Muscle of arm (tissue), 12 donors: ENCODE data around the gene SORBS1. TPM values are rescaled to one million over a fixed set of nuclear protein-coding genes. Genes with fewer than 3 reads are reported as not detected.

Experiments used
- DNase-seq: peaks from one replicate; pipeline ENCODE4 v3.0.0-alpha.2; 2013
- polyA plus RNA-seq, 12 donors: library from polyadenylated mRNA; unstranded; fragments of 120-200 nt; gene quantifications; one replicate each; pipeline ENCODE4 v1.2.1, GENCODE V29; 2013; ENCODE audit not compliant: insufficient read length in 12 of 12

SORBS1 gene
- polyA plus RNA-seq, 12 donors = 47.7 to 149 (median 78.2) TPM; not detected in 1

DNA sequence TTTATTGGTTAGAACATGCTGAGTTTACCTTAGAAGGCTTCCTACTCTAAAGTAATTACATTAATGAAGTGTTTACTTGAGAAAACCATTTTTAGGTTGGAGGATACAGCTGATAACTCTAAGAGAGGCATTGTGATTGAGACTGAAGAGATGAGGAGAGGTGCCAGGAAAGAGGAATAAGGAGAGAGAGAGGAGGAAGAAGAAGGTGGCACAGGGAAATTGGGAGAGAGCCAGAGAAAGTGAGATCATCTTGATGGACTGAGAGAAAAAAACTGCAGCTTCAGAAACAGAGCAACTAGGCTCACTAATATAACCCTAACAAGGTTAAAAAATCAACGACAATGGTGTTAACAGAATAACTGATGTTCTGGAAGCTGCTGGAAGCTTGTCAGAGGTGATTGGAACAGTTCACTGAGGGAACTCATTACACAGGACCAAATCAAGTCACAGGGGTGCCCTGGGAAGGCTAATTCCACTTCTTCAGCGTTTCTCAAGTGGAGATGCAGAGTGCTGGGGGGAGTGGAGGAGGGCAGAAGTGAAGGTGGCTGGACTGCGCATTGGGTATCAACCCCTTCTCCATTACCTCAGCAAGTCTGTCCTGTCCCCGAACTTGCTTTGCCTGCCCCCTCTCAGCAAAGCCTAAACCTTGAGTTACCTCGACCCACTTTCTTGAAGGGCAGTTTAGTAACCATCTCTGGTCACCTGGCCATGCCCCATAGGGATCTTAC, 6.9 kb upstream of the SORBS1 start:
- no peak for DNase-seq

GRCh38 chr10:95566136-95566535, 5.0 kb upstream of the SORBS1 start:
- no peak for DNase-seq

DNA sequence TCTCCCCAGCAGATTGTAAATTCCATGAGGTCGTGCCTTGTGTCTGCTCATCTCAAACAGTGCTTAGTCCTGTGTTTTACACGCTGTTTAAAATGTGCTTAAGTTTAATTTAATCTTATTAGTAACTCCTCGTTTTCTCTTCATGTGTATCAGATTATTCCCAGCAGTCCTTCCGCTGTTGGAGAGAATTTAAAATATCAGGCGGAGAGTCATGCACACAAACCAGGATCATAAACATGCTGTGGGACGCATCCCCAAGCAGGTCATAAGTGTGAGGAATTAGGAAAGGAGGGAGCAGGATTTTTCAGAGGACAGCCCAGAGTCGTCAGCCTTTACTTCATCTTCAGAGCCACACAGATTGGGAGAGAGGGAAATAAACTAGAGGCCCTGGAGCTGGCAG, 4.2 kb upstream of the SORBS1 start:
- DNase-seq = no peak

DNA sequence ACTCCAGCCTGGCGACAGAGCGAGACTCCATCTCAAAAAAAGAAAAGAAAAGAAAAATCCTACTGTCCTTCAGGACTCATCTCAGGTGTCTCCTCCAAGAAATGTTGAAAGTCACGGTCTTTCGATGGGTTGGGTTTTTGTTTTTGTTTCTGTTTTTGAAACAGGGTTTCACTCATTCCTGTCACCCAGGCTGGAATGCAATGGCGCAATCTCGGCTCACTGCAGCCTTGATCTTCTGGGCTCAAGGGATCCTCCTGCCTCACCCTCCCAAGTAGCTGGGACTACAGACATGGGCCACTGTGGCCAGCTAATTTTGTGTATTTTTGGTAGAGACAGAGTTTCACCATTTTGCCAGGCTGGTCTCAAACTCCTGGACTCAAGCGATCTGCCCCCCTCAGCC, 3.1 kb upstream of the SORBS1 start:
- DNase-seq = no peak

- DNase-seq = no peak
Observed at GRCh38 chr10:95562341-95562965, 1.3 kb upstream of the SORBS1 start.

DNA sequence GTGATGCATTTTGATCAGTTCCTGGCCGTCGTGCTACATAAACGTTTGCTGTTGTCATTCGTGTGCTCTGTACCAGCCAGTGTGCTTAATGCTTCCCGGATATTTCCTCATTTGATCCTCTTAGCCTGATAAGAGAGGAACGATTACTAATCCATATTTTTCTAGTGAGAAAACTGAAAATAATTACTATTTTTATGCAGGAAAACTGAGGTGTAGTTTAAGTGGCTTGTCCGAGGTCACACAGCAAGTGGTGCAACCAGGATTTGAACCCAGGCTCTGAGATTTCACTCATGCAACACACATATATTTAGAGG, 650 bp upstream of the SORBS1 start:
- DNase-seq = no peak

GRCh38 chr10:95560278-95561176, 644 bp downstream of the SORBS1 start:
- DNase-seq = peak; percentile 43

GRCh38 chr10:95559896-95560277, 1.3 kb downstream of the SORBS1 start:
- no peak for DNase-seq

- no peak for DNase-seq
Observed at GRCh38 chr10:95559471-95559870, 1.7 kb downstream of the SORBS1 start.

GRCh38 chr10:95558593-95559320, 2.4 kb downstream of the SORBS1 start:
- no peak for DNase-seq

- DNase-seq = no peak
Observed at GRCh38 chr10:95556994-95557767, 4.0 kb downstream of the SORBS1 start.

DNA sequence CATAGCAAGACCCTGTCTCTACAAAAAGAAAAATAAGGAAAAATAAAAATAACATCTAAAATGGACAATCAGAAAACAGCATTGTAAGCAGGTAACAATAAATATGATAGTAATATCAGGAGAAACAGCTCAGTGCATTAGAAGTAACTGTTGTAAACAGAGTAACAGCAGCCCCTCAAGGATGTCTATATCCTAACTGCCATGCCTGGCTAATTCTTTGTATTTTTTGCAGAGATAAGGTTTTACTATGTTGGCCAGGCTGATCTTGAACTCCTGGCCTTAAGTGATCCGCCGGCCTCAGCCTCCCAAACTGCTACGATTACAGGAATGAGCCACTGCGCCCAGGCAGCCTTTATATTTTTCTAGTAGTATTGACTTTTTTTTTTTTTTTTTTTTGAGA, 7.5 kb downstream of the SORBS1 start:
- no peak for DNase-seq

GRCh38 chr10:95552679-95553342, 8.4 kb downstream of the SORBS1 start:
- no peak for DNase-seq

- no peak for DNase-seq
Observed at GRCh38 chr10:95550073-95550672, 11.0 kb downstream of the SORBS1 start.

- DNase-seq = no peak
Observed at GRCh38 chr10:95547791-95548435, 13.3 kb downstream of the SORBS1 start.

DNA sequence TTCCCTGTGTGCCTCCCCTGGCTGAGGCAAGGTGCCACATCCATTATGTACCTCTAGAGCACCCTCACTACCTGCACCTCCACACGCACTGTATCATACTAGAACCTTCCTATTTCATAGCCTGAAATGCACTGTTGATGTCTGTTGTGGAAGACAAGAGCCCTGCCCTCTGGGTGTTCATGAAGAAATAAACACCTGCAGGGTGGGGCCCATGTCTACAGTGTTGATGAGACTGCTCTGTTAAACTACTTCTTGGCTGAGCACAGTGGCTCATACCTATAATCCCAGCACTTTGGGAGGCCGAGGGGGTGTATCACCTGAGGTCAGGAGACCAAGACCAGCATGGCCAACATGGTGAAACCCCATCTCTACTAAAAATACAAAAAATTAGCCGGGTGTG, 14.0 kb downstream of the SORBS1 start:
- no peak for DNase-seq

- no peak for DNase-seq
Observed at GRCh38 chr10:95545981-95546380, 15.2 kb downstream of the SORBS1 start.

DNA sequence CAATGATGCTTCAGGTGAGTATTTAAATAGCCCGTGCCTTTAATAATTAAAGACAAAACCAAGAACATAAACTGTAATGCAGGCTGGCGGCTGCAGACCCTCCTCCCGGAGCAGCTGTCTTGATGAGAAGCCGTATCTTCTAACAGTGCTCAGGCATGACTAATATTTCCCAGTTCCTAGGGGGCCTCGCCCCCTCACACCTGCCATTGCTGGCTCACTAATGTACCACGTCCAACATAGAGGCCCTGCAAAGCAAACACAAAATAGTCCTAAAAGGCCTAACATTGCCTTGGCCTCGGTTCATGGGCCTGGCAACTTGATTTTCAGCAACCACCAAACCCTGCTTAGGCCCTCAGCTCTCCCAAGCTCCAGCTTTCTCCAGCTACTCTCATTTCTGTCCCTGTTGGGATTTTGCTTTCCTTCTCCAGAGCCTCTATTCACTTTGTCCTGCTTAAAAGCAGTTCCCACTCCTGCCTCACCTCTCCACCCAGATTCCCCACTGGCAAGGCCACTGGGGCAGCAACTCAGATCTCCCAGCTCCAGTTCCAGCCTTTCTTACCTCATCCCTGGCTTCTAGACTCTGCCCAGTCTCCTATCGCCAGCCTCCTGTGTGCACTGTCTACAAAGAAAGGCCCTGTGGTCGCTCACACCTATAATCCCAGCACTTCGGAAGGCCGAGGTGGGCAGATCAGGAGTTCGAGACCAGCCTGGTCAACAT, 16.2 kb downstream of the SORBS1 start:
- DNase-seq = no peak

GRCh38 chr10:95543459-95543858, 17.7 kb downstream of the SORBS1 start:
- no peak for DNase-seq
